ENCODE data around the gene CTRB1. TPM values are rescaled to one million over a fixed set of nuclear protein-coding genes. Genes with fewer than 3 reads are reported as not detected.

CTRB1 gene
- total and polyA plus RNA-seq, 2 of the 8 experiments (the other 6 are each of a cell fraction or from before 2014, with no cell fraction given), result not detected

DNA sequence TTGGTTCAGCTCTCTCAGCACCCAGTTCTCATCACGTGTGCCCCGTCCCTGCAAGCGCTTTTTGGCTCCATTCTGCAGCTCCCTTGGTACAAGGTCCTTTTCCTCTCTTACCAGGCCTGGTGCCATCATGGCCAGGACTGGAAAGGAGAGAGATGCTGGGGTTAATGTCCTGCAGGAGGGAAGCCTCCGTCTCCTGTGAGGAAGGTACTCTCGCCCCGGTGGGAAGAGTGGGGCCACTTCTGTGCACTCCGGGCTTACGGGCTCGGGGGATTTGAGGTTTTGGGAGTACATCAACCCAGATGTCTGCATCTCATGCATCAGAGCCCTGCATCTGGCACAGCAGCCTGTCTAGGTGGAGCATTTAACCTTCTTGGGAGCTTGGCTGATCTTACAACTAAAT lies 22.0 kb upstream of the CTRB1 start:
- H3K4me3 ChIP-seq (ENCODE audit: extremely low read depth in 1 of 4, insufficient read depth in 2 of 4, low read depth in 3 of 4, low read length in 4 of 4), result no peak overlapping the region
- DNase-seq (ENCODE audit: low read depth in 1 of 2, low spot score in 2 of 2), result no peak
- no peak overlapping the region for H3K4ac ChIP-seq (replicated peaks; ENCODE audit: insufficient read length, low read depth, low read length)
- H2BK15ac ChIP-seq (ENCODE audit: low read length), result no peak overlapping the region
- no peak overlapping the region for H3K23ac ChIP-seq (ENCODE audit: insufficient read length)
- H4K5ac ChIP-seq (ENCODE audit: insufficient read length, low read depth, low read length), result no peak overlapping the region
- H2BK20ac ChIP-seq (ENCODE audit: low read length), result no peak overlapping the region
- no peaks in the 10 kb centered on the region for H3K36me3 ChIP-seq (ENCODE audit: control insufficient read depth in 2 of 4, insufficient read depth in 4 of 4, low read length in 3 of 4)
- H4K91ac ChIP-seq (replicated peaks; ENCODE audit: insufficient read length, low read length), result no peak overlapping the region
- POLR2A ChIA-PET (ENCODE audit: partially characterized antibody), result interaction anchor here (1.1 kb wide), 1 partner anchor 38 kb away, joined by 3 read pairs; no protein-coding TSS in a partner anchor
- H2AFZ ChIP-seq (ENCODE audit: low read length), result no peak overlapping the region
- no peak overlapping the region for H2AK5ac ChIP-seq (ENCODE audit: low read depth, low read length)
- H2BK120ac ChIP-seq (replicated peaks; ENCODE audit: low read depth, low read length), result no peak overlapping the region
- no peak overlapping the region for H3K18ac ChIP-seq (ENCODE audit: extremely low read depth, low read length)
- WGBS, 2 experiments (ENCODE audit: extremely low coverage in 1 of 2, insufficient coverage in 1 of 2, insufficient read length in 1 of 2, insufficient replicate concordance in 2 of 2, low coverage in 1 of 2, low lambda C conversion rate in 2 of 2, missing lambda C conversion rate in 1 of 2), result 83% methylated on average over 9 of the region's 9 CpGs; no CpG with 5 or more reads in 1 of the 2 experiments
- H3K56ac ChIP-seq (replicated peaks; ENCODE audit: insufficient read length, low read depth, low read length), result no peak overlapping the region
- H3K4me2 ChIP-seq (ENCODE audit: insufficient read depth in 1 of 2, low read depth in 2 of 2, low read length in 2 of 2), result no peak overlapping the region
- H3K27ac ChIP-seq (ENCODE audit: low read depth, low read length), result no peak overlapping the region
- no peak overlapping the region for H3K14ac ChIP-seq (ENCODE audit: insufficient read length)
- CTCF ChIA-PET (ENCODE audit: partially characterized antibody), result interaction anchor here (0.9 to 10.4 kb wide), 11 partner anchors 10 to 425 kb away, joined by 3 to 157 read pairs (median 5); partner anchors contain the start of gene CTRB1
- H3K9me3 ChIP-seq (ENCODE audit: insufficient read depth in 2 of 2, low read depth in 1 of 2, low read length in 1 of 2), result no peaks in the 10 kb centered on the region
- no peaks in the 10 kb centered on the region for H3K79me2 ChIP-seq (ENCODE audit: control insufficient read depth in 1 of 2, insufficient read depth in 2 of 2, low read length in 2 of 2)
- H3K9ac ChIP-seq (replicated peaks in 1 of 4; ENCODE audit: extremely low read depth in 1 of 4, low read depth in 3 of 4, low read length in 3 of 4), result no peak overlapping the region
- FAIRE-seq, result no peak
- no peaks in the 10 kb centered on the region for H3K79me1 ChIP-seq (ENCODE audit: low read depth, low read length)
- no peaks in the 10 kb centered on the region for H4K20me1 ChIP-seq (replicated peaks in 1 of 2; ENCODE audit: control insufficient read depth in 1 of 2, insufficient read depth in 2 of 2, low read length in 2 of 2)
- H4K8ac ChIP-seq (ENCODE audit: extremely low read depth, insufficient read depth, low read length), result no peak overlapping the region
- no peaks in the 10 kb centered on the region for H3K27me3 ChIP-seq (replicated peaks in 1 of 4; ENCODE audit: control insufficient read depth in 3 of 4, extremely low read depth in 1 of 4, insufficient read depth in 3 of 4, low read length in 3 of 4)
- no peak overlapping the region for H2BK5ac ChIP-seq (ENCODE audit: low read depth, low read length)
- H3K4me1 ChIP-seq (replicated peaks in 1 of 4; ENCODE audit: control insufficient read depth in 3 of 4, insufficient read depth in 4 of 4, low read length in 3 of 4), result peaks cover 0 to 2% (median 0%) of the 10 kb centered on the region in 4 experiments; a peak in 3 of 7 replicates
- H3K23me2 ChIP-seq (ENCODE audit: low read depth, low read length), result no peaks in the 10 kb centered on the region
- no peak overlapping the region for H2BK12ac ChIP-seq (ENCODE audit: low read depth, low read length)
- no peak for TF ChIP-seq CEBPB (IDR thresholded peaks at IDR 0.05; ENCODE audit: low read depth, low read length)
- no peak for TF ChIP-seq CTBP2 (IDR thresholded peaks at IDR 0.05; ENCODE audit: borderline replicate concordance, insufficient read depth, insufficient read length, low read length)
- TF ChIP-seq HDAC6 (IDR thresholded peaks at IDR 0.05; ENCODE audit: low read depth, low read length), result no peak
- no peak for TF ChIP-seq NRF1 (IDR thresholded peaks at IDR 0.05; ENCODE audit: low read depth, low read length)
